ENCODE measurements around the gene KLHL6.

The KLHL6 gene

DNA sequence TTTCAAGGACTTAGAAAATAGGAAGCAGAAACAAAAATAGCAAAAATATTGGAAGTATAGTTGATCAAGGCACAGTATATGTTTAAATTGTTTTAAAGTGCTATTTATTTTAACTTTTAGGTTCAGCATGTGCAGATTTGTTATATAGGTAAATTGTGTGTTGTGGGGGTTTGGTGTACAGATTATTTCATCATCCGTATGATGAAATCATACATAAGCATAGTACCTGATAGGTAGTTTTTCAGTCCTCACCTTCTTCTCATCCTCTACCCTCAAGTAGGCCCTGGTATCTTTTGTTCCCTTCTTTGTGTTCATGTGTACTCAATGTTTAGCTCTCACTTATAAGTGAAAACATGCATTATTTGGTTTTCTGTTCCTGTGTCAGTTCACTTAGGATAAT, 50.9 kb downstream of the KLHL6 start:
- Histone ChIP-seq H3K9me3 (ENCODE audit: insufficient read depth, low read length) (no peaks in the 10 kb centered on the region), H3K4me2 (ENCODE audit: low read depth, low read length, poor library complexity, severe bottlenecking) (no peak overlapping the region), H3K36me3 (ENCODE audit: low read length) (peaks cover 62% of the 10 kb centered on the region), H3K27ac (ENCODE audit: low read depth, low read length) (peak overlapping the region; percentile 12; the same call in 1 of the 2 replicates), H2AFZ (ENCODE audit: low read depth, low read length, severe bottlenecking) (no peak overlapping the region), H3K9me2 (replicated peaks; ENCODE audit: insufficient read depth, low read length) (no peaks in the 10 kb centered on the region), H3K9ac (ENCODE audit: low read length) (no peak overlapping the region), H3K27me3 (ENCODE audit: low read length) (no peaks in the 10 kb centered on the region), H4K20me1 (ENCODE audit: low read depth, low read length) (no peaks in the 10 kb centered on the region), H3F3A (ENCODE audit: insufficient read depth) (peaks cover 21% of the 10 kb centered on the region), H3K79me2 (ENCODE audit: insufficient read depth, low read length) (peaks cover 80% of the 10 kb centered on the region), H3K4me3 (ENCODE audit: insufficient read depth, low read length, poor library complexity, severe bottlenecking) (no peak overlapping the region)
- TF ChIP-seq, protein P1, sequence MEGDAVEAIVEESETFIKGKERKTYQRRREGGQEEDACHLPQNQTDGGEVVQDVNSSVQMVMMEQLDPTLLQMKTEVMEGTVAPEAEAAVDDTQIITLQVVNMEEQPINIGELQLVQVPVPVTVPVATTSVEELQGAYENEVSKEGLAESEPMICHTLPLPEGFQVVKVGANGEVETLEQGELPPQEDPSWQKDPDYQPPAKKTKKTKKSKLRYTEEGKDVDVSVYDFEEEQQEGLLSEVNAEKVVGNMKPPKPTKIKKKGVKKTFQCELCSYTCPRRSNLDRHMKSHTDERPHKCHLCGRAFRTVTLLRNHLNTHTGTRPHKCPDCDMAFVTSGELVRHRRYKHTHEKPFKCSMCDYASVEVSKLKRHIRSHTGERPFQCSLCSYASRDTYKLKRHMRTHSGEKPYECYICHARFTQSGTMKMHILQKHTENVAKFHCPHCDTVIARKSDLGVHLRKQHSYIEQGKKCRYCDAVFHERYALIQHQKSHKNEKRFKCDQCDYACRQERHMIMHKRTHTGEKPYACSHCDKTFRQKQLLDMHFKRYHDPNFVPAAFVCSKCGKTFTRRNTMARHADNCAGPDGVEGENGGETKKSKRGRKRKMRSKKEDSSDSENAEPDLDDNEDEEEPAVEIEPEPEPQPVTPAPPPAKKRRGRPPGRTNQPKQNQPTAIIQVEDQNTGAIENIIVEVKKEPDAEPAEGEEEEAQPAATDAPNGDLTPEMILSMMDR (IDR thresholded peaks at IDR 0.05; ENCODE audit: insufficient read depth, low read length, poor library complexity, severe bottlenecking), result no peak
- TF ChIP-seq EZH2phosphoT487 (conservative IDR thresholded peaks at IDR 0.05; ENCODE audit: low read length), result no peak

DNA sequence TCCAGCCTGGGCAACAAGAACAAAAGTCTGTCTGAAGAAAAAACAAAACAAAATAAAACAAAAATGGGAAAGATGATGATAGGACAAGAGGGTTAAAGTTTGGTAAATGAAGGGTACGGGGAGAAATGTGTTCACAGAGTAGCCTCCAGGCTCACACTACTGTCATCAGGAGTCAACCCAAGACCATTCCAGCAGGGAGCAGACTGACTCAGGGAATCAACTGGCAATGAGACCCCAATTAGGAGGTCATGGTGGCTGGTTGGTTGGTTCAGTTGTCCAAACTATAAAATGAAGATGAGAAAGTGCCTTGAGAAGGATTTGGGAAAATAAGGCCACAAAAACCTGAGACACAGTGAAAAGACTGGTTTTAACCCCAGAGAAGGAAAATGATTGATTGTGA, 51.8 kb downstream of the KLHL6 start:
- no peaks in the 10 kb centered on the region for H3K9me2 ChIP-seq (replicated peaks; ENCODE audit: insufficient read depth, low read length)
- no peak overlapping the region; the same call in 1 of the 2 replicates for H3K27ac ChIP-seq (ENCODE audit: low read depth, low read length)
- peaks cover 12% of the 10 kb centered on the region for H3F3A ChIP-seq (ENCODE audit: insufficient read depth)
- H3K79me2 ChIP-seq (ENCODE audit: insufficient read depth, low read length), result peaks cover 71% of the 10 kb centered on the region
- H3K4me3 ChIP-seq (ENCODE audit: insufficient read depth, low read length, poor library complexity, severe bottlenecking), result no peak overlapping the region
- no peaks in the 10 kb centered on the region for H4K20me1 ChIP-seq (ENCODE audit: low read depth, low read length)
- H3K27me3 ChIP-seq (ENCODE audit: low read length), result no peaks in the 10 kb centered on the region
- H3K4me2 ChIP-seq (ENCODE audit: low read depth, low read length, poor library complexity, severe bottlenecking), result no peak overlapping the region
- H2AFZ ChIP-seq (ENCODE audit: low read depth, low read length, severe bottlenecking), result no peak overlapping the region
- H3K9me3 ChIP-seq (ENCODE audit: insufficient read depth, low read length), result no peaks in the 10 kb centered on the region
- H3K36me3 ChIP-seq (ENCODE audit: low read length), result peaks cover 63% of the 10 kb centered on the region
- no peak overlapping the region for H3K9ac ChIP-seq (ENCODE audit: low read length)
- no peak for TF ChIP-seq EZH2phosphoT487 (conservative IDR thresholded peaks at IDR 0.05; ENCODE audit: low read length)
- TF ChIP-seq, protein P1 (IDR thresholded peaks at IDR 0.05; ENCODE audit: insufficient read depth, low read length, poor library complexity, severe bottlenecking), result no peak

DNA sequence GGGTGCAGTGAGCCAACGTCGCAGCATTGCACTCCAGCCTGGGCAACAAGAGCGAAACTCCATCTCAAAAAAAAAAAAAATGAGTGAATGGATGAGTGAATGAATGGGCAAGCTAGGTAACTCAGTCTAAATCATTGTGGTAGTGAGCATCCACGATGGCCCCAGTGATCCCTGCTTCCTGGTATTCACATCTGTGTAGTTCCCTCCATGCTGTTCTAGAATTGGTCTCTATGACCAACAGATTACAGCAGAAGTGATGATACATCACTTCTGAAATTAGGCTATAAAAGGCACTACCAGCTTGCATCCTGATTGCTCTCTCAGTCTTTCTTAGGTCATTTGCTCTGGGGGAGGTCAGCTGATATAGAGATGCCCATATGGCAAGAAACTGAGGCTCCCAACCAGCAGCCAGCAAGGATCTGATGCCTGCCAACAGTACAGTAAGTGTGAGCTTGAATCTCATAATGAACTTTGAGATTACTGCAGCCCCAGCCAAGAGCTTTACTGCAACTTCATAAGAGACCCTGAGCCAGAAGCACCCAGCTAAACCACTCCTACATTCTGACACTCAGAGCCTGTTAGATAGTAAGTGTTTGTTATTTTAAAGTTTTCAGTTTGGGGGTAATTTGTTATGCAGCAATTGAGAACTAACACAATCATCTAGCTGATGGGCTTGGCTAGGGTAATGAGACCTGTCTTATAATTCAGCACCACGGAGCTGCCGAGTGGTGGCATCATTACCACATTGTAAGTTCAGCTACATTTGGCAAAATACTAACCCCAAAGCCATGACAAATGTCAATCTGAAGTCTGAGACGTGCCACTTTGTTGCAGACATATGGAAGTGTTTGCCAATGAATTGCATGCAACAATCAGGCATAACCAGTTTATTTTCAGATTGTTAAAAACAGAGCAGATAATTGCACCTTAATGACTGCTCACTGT, 53.0 kb downstream of the KLHL6 start:
- Histone ChIP-seq H3K9me2 (replicated peaks; ENCODE audit: insufficient read depth, low read length) (no peaks in the 10 kb centered on the region), H3K36me3 (ENCODE audit: low read length) (peaks cover 58% of the 10 kb centered on the region), H3K9ac (ENCODE audit: low read length) (no peak overlapping the region), H3K9me3 (ENCODE audit: insufficient read depth, low read length) (no peaks in the 10 kb centered on the region), H3K27me3 (ENCODE audit: low read length) (no peaks in the 10 kb centered on the region), H3F3A (ENCODE audit: insufficient read depth) (peaks cover 12% of the 10 kb centered on the region), H3K4me2 (ENCODE audit: low read depth, low read length, poor library complexity, severe bottlenecking) (no peak overlapping the region), H3K4me3 (ENCODE audit: insufficient read depth, low read length, poor library complexity, severe bottlenecking) (no peak overlapping the region), H4K20me1 (ENCODE audit: low read depth, low read length) (no peaks in the 10 kb centered on the region), H3K79me2 (ENCODE audit: insufficient read depth, low read length) (peaks cover 59% of the 10 kb centered on the region), H2AFZ (ENCODE audit: low read depth, low read length, severe bottlenecking) (no peak overlapping the region), H3K27ac (ENCODE audit: low read depth, low read length) (no peak overlapping the region)
- TF ChIP-seq, protein P1 (IDR thresholded peaks at IDR 0.05; ENCODE audit: insufficient read depth, low read length, poor library complexity, severe bottlenecking), result no peak
- TF ChIP-seq EZH2phosphoT487 (conservative IDR thresholded peaks at IDR 0.05; ENCODE audit: low read length), result no peak

All from SU-DHL-6 (cell line).